Measurements from ENCODE around the gene POLRMT.

GRCh38 chr19:601310-601709 lies 32.0 kb downstream of the POLRMT start:
- TF ChIP-seq, protein P1, sequence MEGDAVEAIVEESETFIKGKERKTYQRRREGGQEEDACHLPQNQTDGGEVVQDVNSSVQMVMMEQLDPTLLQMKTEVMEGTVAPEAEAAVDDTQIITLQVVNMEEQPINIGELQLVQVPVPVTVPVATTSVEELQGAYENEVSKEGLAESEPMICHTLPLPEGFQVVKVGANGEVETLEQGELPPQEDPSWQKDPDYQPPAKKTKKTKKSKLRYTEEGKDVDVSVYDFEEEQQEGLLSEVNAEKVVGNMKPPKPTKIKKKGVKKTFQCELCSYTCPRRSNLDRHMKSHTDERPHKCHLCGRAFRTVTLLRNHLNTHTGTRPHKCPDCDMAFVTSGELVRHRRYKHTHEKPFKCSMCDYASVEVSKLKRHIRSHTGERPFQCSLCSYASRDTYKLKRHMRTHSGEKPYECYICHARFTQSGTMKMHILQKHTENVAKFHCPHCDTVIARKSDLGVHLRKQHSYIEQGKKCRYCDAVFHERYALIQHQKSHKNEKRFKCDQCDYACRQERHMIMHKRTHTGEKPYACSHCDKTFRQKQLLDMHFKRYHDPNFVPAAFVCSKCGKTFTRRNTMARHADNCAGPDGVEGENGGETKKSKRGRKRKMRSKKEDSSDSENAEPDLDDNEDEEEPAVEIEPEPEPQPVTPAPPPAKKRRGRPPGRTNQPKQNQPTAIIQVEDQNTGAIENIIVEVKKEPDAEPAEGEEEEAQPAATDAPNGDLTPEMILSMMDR (conservative IDR thresholded peaks at IDR 0.05; ENCODE audit: low read depth, low read length) = no peak
- no peak for TF ChIP-seq EZH2 (IDR thresholded peaks at IDR 0.05; ENCODE audit: borderline replicate concordance, low read depth, low read length, poor library complexity, severe bottlenecking)
